Measurements from ENCODE around the gene POLD1. TPM values are rescaled to one million over a fixed set of nuclear protein-coding genes. Genes with fewer than 3 reads are reported as not detected.
A peak's percentile ranks its signal among the peaks of the same experiment; 100 is the strongest.

Gene POLD1
- total RNA-seq, 1 experiment from 2014 or later = 53.4 TPM

GRCh38 chr19:50361290-50362029, 22.7 kb upstream of the POLD1 start:
- Histone ChIP-seq H3K79me2 (ENCODE audit: low read length) (no peaks in the 10 kb centered on the region), H3K4me3 (ENCODE audit: low read length) (no peak overlapping the region), H3K9ac (ENCODE audit: low read length) (no peak overlapping the region), H3K36me3 (ENCODE audit: insufficient read depth, low read length) (no peaks in the 10 kb centered on the region), H2AFZ (ENCODE audit: low read length) (no peak overlapping the region), H3K9me2 (replicated peaks; ENCODE audit: insufficient read depth, low read length) (no peaks in the 10 kb centered on the region), H3K9me3 (ENCODE audit: low read length) (no peaks in the 10 kb centered on the region), H3K4me1 (ENCODE audit: low read length) (peaks cover 20% of the 10 kb centered on the region), H3K4me2 (ENCODE audit: low read depth, low read length, poor library complexity, severe bottlenecking) (no peak overlapping the region), H4K20me1 (ENCODE audit: insufficient read depth, low read depth, low read length) (no peaks in the 10 kb centered on the region; the same call in 1 of the 2 replicates), H3K27me3 (ENCODE audit: low read length) (no peaks in the 10 kb centered on the region), H3K27ac (ENCODE audit: low read length) (no peak overlapping the region)
- peak; percentile 85 for DNase-seq

GRCh38 chr19:50362030-50362412, 22.1 kb upstream of the POLD1 start:
- Histone ChIP-seq H3K27ac (ENCODE audit: low read length) (no peak overlapping the region), H4K20me1 (ENCODE audit: insufficient read depth, low read depth, low read length) (no peaks in the 10 kb centered on the region; the same call in 1 of the 2 replicates), H3K4me1 (ENCODE audit: low read length) (peaks cover 15% of the 10 kb centered on the region), H3K79me2 (ENCODE audit: low read length) (no peaks in the 10 kb centered on the region), H3K9ac (ENCODE audit: low read length) (no peak overlapping the region), H3K4me3 (ENCODE audit: low read length) (no peak overlapping the region), H2AFZ (ENCODE audit: low read length) (no peak overlapping the region), H3K4me2 (ENCODE audit: low read depth, low read length, poor library complexity, severe bottlenecking) (no peak overlapping the region), H3K9me2 (replicated peaks; ENCODE audit: insufficient read depth, low read length) (no peaks in the 10 kb centered on the region), H3K9me3 (ENCODE audit: low read length) (no peaks in the 10 kb centered on the region), H3K27me3 (ENCODE audit: low read length) (no peaks in the 10 kb centered on the region), H3K36me3 (ENCODE audit: insufficient read depth, low read length) (no peaks in the 10 kb centered on the region)
- no peak for DNase-seq

- H3K4me1 ChIP-seq (ENCODE audit: low read length) = peaks cover 15% of the 10 kb centered on the region
- H3K9ac ChIP-seq (ENCODE audit: low read length) = no peak overlapping the region
- no peak for DNase-seq
- no peaks in the 10 kb centered on the region for H3K27me3 ChIP-seq (ENCODE audit: low read length)
- no peaks in the 10 kb centered on the region for H3K9me3 ChIP-seq (ENCODE audit: low read length)
- no peaks in the 10 kb centered on the region for H3K9me2 ChIP-seq (replicated peaks; ENCODE audit: insufficient read depth, low read length)
- no peaks in the 10 kb centered on the region; the same call in 1 of the 2 replicates for H4K20me1 ChIP-seq (ENCODE audit: insufficient read depth, low read depth, low read length)
- H3K36me3 ChIP-seq (ENCODE audit: insufficient read depth, low read length) = no peaks in the 10 kb centered on the region
- no peaks in the 10 kb centered on the region for H3K79me2 ChIP-seq (ENCODE audit: low read length)
- no peak overlapping the region for H2AFZ ChIP-seq (ENCODE audit: low read length)
- no peak overlapping the region for H3K27ac ChIP-seq (ENCODE audit: low read length)
- no peak overlapping the region for H3K4me2 ChIP-seq (ENCODE audit: low read depth, low read length, poor library complexity, severe bottlenecking)
- H3K4me3 ChIP-seq (ENCODE audit: low read length) = no peak overlapping the region
Observed at GRCh38 chr19:50362656-50363424, 21.3 kb upstream of the POLD1 start.

- no peak within 1 kb of the TSS; the same call in 1 of the 2 replicates for H3K9ac ChIP-seq (ENCODE audit: low read length)
- no peaks in the 10 kb centered on the region for H3K79me2 ChIP-seq (ENCODE audit: low read length)
- no peaks in the 10 kb centered on the region for H3K9me2 ChIP-seq (replicated peaks; ENCODE audit: insufficient read depth, low read length)
- H3K36me3 ChIP-seq (ENCODE audit: insufficient read depth, low read length) = no peaks in the 10 kb centered on the region
- no peaks in the 10 kb centered on the region for H3K27me3 ChIP-seq (ENCODE audit: low read length)
- H4K20me1 ChIP-seq (ENCODE audit: insufficient read depth, low read depth, low read length) = no peaks in the 10 kb centered on the region; the same call in 1 of the 2 replicates
- H2AFZ ChIP-seq (ENCODE audit: low read length) = no peak within 1 kb of the TSS
- H3K9me3 ChIP-seq (ENCODE audit: low read length) = no peaks in the 10 kb centered on the region
- no peak within 1 kb of the TSS for H3K27ac ChIP-seq (ENCODE audit: low read length)
- H3K4me3 ChIP-seq (ENCODE audit: low read length) = no peak within 1 kb of the TSS
- no peak for DNase-seq
- peaks cover 25% of the 10 kb centered on the region for H3K4me1 ChIP-seq (ENCODE audit: low read length)
- H3K4me2 ChIP-seq (ENCODE audit: low read depth, low read length, poor library complexity, severe bottlenecking) = no peak within 1 kb of the TSS
Observed at GRCh38 chr19:50365434-50366306, 18.5 kb upstream of the POLD1 start, which contains the start of gene NAPSA. TSS of gene NAPSA (minus strand) at chr19:50365639. CDS start at chr19:50365621, 18 bp downstream.

GRCh38 chr19:50368649-50369570, 15.2 kb upstream of the POLD1 start:
- peak; percentile 96 for DNase-seq
- Histone ChIP-seq H2AFZ (ENCODE audit: low read length) (peak overlapping the region; percentile 98), H4K20me1 (ENCODE audit: insufficient read depth, low read depth, low read length) (no peaks in the 10 kb centered on the region), H3K27ac (ENCODE audit: low read length) (peak overlapping the region; percentile 62), H3K4me2 (ENCODE audit: low read depth, low read length, poor library complexity, severe bottlenecking) (peak overlapping the region; percentile 77), H3K4me3 (ENCODE audit: low read length) (peak overlapping the region; percentile 65), H3K36me3 (ENCODE audit: insufficient read depth, low read length) (no peaks in the 10 kb centered on the region), H3K9me2 (replicated peaks; ENCODE audit: insufficient read depth, low read length) (no peaks in the 10 kb centered on the region), H3K27me3 (ENCODE audit: low read length) (no peaks in the 10 kb centered on the region), H3K79me2 (ENCODE audit: low read length) (no peaks in the 10 kb centered on the region), H3K4me1 (ENCODE audit: low read length) (peaks cover 27% of the 10 kb centered on the region), H3K9me3 (ENCODE audit: low read length) (no peaks in the 10 kb centered on the region), H3K9ac (ENCODE audit: low read length) (peak overlapping the region; percentile 67)

- Histone ChIP-seq H3K36me3 (ENCODE audit: insufficient read depth, low read length) (no peaks in the 10 kb centered on the region), H3K4me1 (ENCODE audit: low read length) (peaks cover 34% of the 10 kb centered on the region), H2AFZ (ENCODE audit: low read length) (no peak overlapping the region), H3K9me2 (replicated peaks; ENCODE audit: insufficient read depth, low read length) (no peaks in the 10 kb centered on the region), H4K20me1 (ENCODE audit: insufficient read depth, low read depth, low read length) (no peaks in the 10 kb centered on the region; the same call in 1 of the 2 replicates), H3K4me2 (ENCODE audit: low read depth, low read length, poor library complexity, severe bottlenecking) (no peak overlapping the region), H3K9me3 (ENCODE audit: low read length) (no peaks in the 10 kb centered on the region), H3K9ac (ENCODE audit: low read length) (no peak overlapping the region), H3K27ac (ENCODE audit: low read length) (no peak overlapping the region), H3K27me3 (ENCODE audit: low read length) (no peaks in the 10 kb centered on the region), H3K79me2 (ENCODE audit: low read length) (no peaks in the 10 kb centered on the region), H3K4me3 (ENCODE audit: low read length) (no peak overlapping the region)
- DNase-seq = no peak
Observed at GRCh38 chr19:50371914-50372475, 12.2 kb upstream of the POLD1 start.

All from Karpas-422 (cell line).